ENCODE results near the gene CHRNA9.
"Not testable (repeated sequence)": the region's sequence is repeated elsewhere in the genome, so short reads cannot be mapped to it uniquely, and the experiment has no call there.

The CHRNA9 gene

GRCh38 chr4:40380647-40381046 is 45.5 kb downstream of the CHRNA9 start:
- no peak for DNase-seq (ENCODE audit: low read depth)

GRCh38 chr4:40388239-40388638 is 53.1 kb downstream of the CHRNA9 start:
- DNase-seq (ENCODE audit: low read depth) = no peak

- DNase-seq (ENCODE audit: low read depth) = no peak
Measured at GRCh38 chr4:40389986-40390385, 54.9 kb downstream of the CHRNA9 start.

GRCh38 chr4:40392241-40392640 is 57.1 kb downstream of the CHRNA9 start:
- DNase-seq (ENCODE audit: low read depth) = not testable (repeated sequence)

GRCh38 chr4:40394236-40394635 is 59.1 kb downstream of the CHRNA9 start:
- DNase-seq (ENCODE audit: low read depth) = no peak

- DNase-seq (ENCODE audit: low read depth) = no peak
Measured at GRCh38 chr4:40395166-40395900, 60.2 kb downstream of the CHRNA9 start.

- DNase-seq (ENCODE audit: low read depth) = no peak
Measured at GRCh38 chr4:40395908-40396793, 61.0 kb downstream of the CHRNA9 start.

GRCh38 chr4:40399578-40399977 is 64.4 kb downstream of the CHRNA9 start:
- no peak for DNase-seq (ENCODE audit: low read depth)

GRCh38 chr4:40401096-40401495 is 66.0 kb downstream of the CHRNA9 start:
- no peak for DNase-seq (ENCODE audit: low read depth)

GRCh38 chr4:40401631-40402030 is 66.5 kb downstream of the CHRNA9 start:
- no peak for DNase-seq (ENCODE audit: low read depth)

- DNase-seq (ENCODE audit: low read depth) = no peak
Measured at GRCh38 chr4:40402556-40402955, 67.4 kb downstream of the CHRNA9 start.

GRCh38 chr4:40403081-40403480 is 67.9 kb downstream of the CHRNA9 start:
- DNase-seq (ENCODE audit: low read depth) = no peak
